H1 (cell line): ENCODE results near the gene KLHDC7A. TPM values are rescaled to one million over a fixed set of nuclear protein-coding genes. Genes with fewer than 3 reads are reported as not detected.
A peak's percentile ranks its signal among the peaks of the same experiment; 100 is the strongest.

Experiments
- CTCF ChIA-PET: fragments of 300-600 bp; sonication (Branson Sonifier 250); formaldehyde crosslinking; loops from one replicate; lab custom pipeline; 2021; ENCODE audit not compliant: partially characterized antibody; lab: Charles Lee
- POLR2A ChIA-PET: fragments of 300-600 bp; sonication (Branson Sonifier 250); formaldehyde crosslinking; loops from one replicate; lab custom pipeline; 2021; ENCODE audit warnings: inconsistent platforms; ENCODE audit not compliant: partially characterized antibody; lab: Charles Lee
- DNase-seq, 2 experiments: peaks; one replicate each; pipeline versions ENCODE4 v3.0.0 to v3.0.0-alpha.2; 2010 to 2022; ENCODE audit warnings: low spot score in 2 of 2, low read depth in 1 of 2, mixed read lengths in 1 of 2
- FAIRE-seq: peaks from 2 replicates; lab custom pipeline; 2011; peaks lifted over from hg19 to GRCh38; lab: Jason Lieb, UNC
- H2AFZ ChIP-seq: 2 replicates; pipeline ENCODE4 v1.8.1; 2012; ENCODE audit warnings: low read length, inconsistent platforms
- H2AK5ac ChIP-seq: 2 replicates; pipeline ENCODE4 v1.6.1; 2013; ENCODE audit warnings: low read depth, low read length
- H2BK120ac ChIP-seq: replicated peaks from 2 replicates; pipeline ENCODE3; 2013; ENCODE audit warnings: low read depth, low read length, inconsistent platforms
- H2BK12ac ChIP-seq: 2 replicates; pipeline ENCODE4 v1.6.1; 2013; ENCODE audit warnings: low read depth, low read length
- H2BK15ac ChIP-seq: 2 replicates; pipeline ENCODE4 v1.6.1; 2013; ENCODE audit warnings: low read length
- H2BK20ac ChIP-seq: 2 replicates; pipeline ENCODE4 v1.6.1; 2013; ENCODE audit warnings: low read length
- H2BK5ac ChIP-seq: 2 replicates; pipeline ENCODE4 v1.6.1; 2013; ENCODE audit warnings: low read depth, low read length
- H3K14ac ChIP-seq: 2 replicates; pipeline ENCODE4 v1.6.1; 2013; ENCODE audit warnings: inconsistent platforms; ENCODE audit not compliant: insufficient read length
- H3K18ac ChIP-seq: 2 replicates; pipeline ENCODE4 v1.6.1; 2013; ENCODE audit warnings: low read length; ENCODE audit errors: extremely low read depth
- H3K23ac ChIP-seq: 2 replicates; pipeline ENCODE4 v1.6.1; 2013; ENCODE audit warnings: inconsistent platforms; ENCODE audit not compliant: insufficient read length
- H3K23me2 ChIP-seq: 2 replicates; pipeline ENCODE4 v1.6.1; 2013; ENCODE audit warnings: low read depth, low read length
- H3K27ac ChIP-seq: 2 replicates; pipeline ENCODE4 v1.6.1; 2011; ENCODE audit warnings: low read depth, low read length, inconsistent platforms
- H3K27me3 ChIP-seq, 4 experiments: replicated peaks in 1 of 4; 1 replicate in 1 of 4; 2 replicates in 3 of 4; pipeline versions ENCODE4 v1.6.1 to v1.8.1; 2011 to 2013; ENCODE audit warnings: low read length in 3 of 4, mild to moderate bottlenecking in 3 of 4, inconsistent platforms in 2 of 4, mixed read lengths in 2 of 4, moderate library complexity in 1 of 4; ENCODE audit not compliant: control insufficient read depth in 3 of 4, insufficient read depth in 3 of 4; ENCODE audit errors: extremely low read depth in 1 of 4
- H3K36me3 ChIP-seq, 4 experiments: 2 replicates each; pipeline versions ENCODE4 v1.6.1 to v1.8.1; 2011 to 2013; ENCODE audit warnings: mild to moderate bottlenecking in 4 of 4, low read length in 3 of 4, moderate library complexity in 2 of 4, control low read depth in 1 of 4, inconsistent platforms in 1 of 4; ENCODE audit not compliant: insufficient read depth in 4 of 4, control insufficient read depth in 2 of 4
- H3K4ac ChIP-seq: replicated peaks from 2 replicates; pipeline ENCODE3; 2013; ENCODE audit warnings: low read length, low read depth, mixed read lengths, inconsistent platforms; ENCODE audit not compliant: insufficient read length
- H3K4me1 ChIP-seq, 4 experiments: replicated peaks in 1 of 4; 1 replicate in 1 of 4; 2 replicates in 3 of 4; pipeline versions ENCODE4 v1.6.1 to v1.8.1; 2011 to 2013; ENCODE audit warnings: low read length in 3 of 4, inconsistent platforms in 2 of 4, mixed read lengths in 1 of 4; ENCODE audit not compliant: insufficient read depth in 4 of 4, control insufficient read depth in 3 of 4
- H3K4me2 ChIP-seq, 2 experiments: 2 replicates each; pipeline versions ENCODE4 v1.6.1 to v1.8.1; 2011 to 2013; ENCODE audit warnings: low read depth in 2 of 2, low read length in 2 of 2, control low read depth in 1 of 2, inconsistent platforms in 1 of 2, mild to moderate bottlenecking in 1 of 2; ENCODE audit not compliant: insufficient read depth in 1 of 2
- H3K4me3 ChIP-seq, 4 experiments: fragments of 200-600, 300-600 bp in 1 of 4; sonication (generic), shearing (Covaris generic), sonication (Bioruptor Twin) in 1 of 4; 2 replicates each; pipeline versions ENCODE4 v1.5.1 to v1.8.1; 2011 to 2016; ENCODE audit warnings: low read length in 4 of 4, low read depth in 3 of 4, control low read depth in 2 of 4, inconsistent platforms in 2 of 4, mild to moderate bottlenecking in 2 of 4, mixed read lengths in 1 of 4, moderate library complexity in 1 of 4; ENCODE audit not compliant: insufficient read depth in 2 of 4; ENCODE audit errors: extremely low read depth in 1 of 4
- H3K56ac ChIP-seq: replicated peaks from 2 replicates; pipeline ENCODE3; 2013; ENCODE audit warnings: low read depth, mild to moderate bottlenecking, mixed read lengths, low read length, inconsistent platforms; ENCODE audit not compliant: insufficient read length
- H3K79me1 ChIP-seq: 2 replicates; pipeline ENCODE4 v1.6.1; 2013; ENCODE audit warnings: low read depth, low read length, control low read depth
- H3K79me2 ChIP-seq, 2 experiments: 2 replicates each; pipeline versions ENCODE4 v1.6.1 to v1.8.1; 2012 to 2013; ENCODE audit warnings: low read length in 2 of 2, mild to moderate bottlenecking in 2 of 2, inconsistent platforms in 1 of 2; ENCODE audit not compliant: insufficient read depth in 2 of 2, control insufficient read depth in 1 of 2
- H3K9ac ChIP-seq, 4 experiments: replicated peaks in 1 of 4; 1 replicate in 1 of 4; 2 replicates in 3 of 4; pipeline versions ENCODE4 v1.6.1 to v1.8.1; 2011 to 2013; ENCODE audit warnings: low read depth in 3 of 4, low read length in 3 of 4, control low read depth in 2 of 4, mild to moderate bottlenecking in 2 of 4, moderate library complexity in 2 of 4, inconsistent platforms in 1 of 4; ENCODE audit errors: extremely low read depth in 1 of 4
- H3K9me3 ChIP-seq, 2 experiments: 2 replicates each; pipeline versions ENCODE4 v1.6.1 to v1.8.1; 2012 to 2013; ENCODE audit warnings: mild to moderate bottlenecking in 2 of 2, moderate library complexity in 2 of 2, control low read depth in 1 of 2, inconsistent platforms in 1 of 2, low read depth in 1 of 2, low read length in 1 of 2, mixed read lengths in 1 of 2; ENCODE audit not compliant: insufficient read depth in 2 of 2
- H4K20me1 ChIP-seq, 2 experiments: replicated peaks in 1 of 2; 2 replicates each; pipeline versions ENCODE3 to v1.8.1; 2011 to 2013; ENCODE audit warnings: inconsistent platforms in 2 of 2, low read length in 2 of 2, mild to moderate bottlenecking in 1 of 2; ENCODE audit not compliant: insufficient read depth in 2 of 2, control insufficient read depth in 1 of 2
- H4K5ac ChIP-seq: 2 replicates; pipeline ENCODE4 v1.6.1; 2013; ENCODE audit warnings: low read length, low read depth, mixed read lengths, inconsistent platforms; ENCODE audit not compliant: insufficient read length
- H4K8ac ChIP-seq: 2 replicates; pipeline ENCODE4 v1.8.0; 2013; ENCODE audit warnings: mild to moderate bottlenecking, moderate library complexity, low read length, inconsistent platforms; ENCODE audit not compliant: insufficient read depth; ENCODE audit errors: extremely low read depth
- H4K91ac ChIP-seq: replicated peaks from 2 replicates; pipeline ENCODE3; 2013; ENCODE audit warnings: low read length, mixed read lengths, inconsistent platforms; ENCODE audit not compliant: insufficient read length
- BRCA1 ChIP-seq: IDR thresholded peaks from 2 replicates; pipeline ENCODE4 v1.6.1; 2012; ENCODE audit warnings: low read depth, low read length, improper control_type of control experiment
- CBX5 ChIP-seq: fragments of 300-800, 300-1000 bp; sonication (generic); IDR thresholded peaks from 2 replicates; pipeline ENCODE4 v1.7.1; 2016; ENCODE audit warnings: antibody characterized with exemption, low read length, low read depth
- FOSL1 ChIP-seq: IDR thresholded peaks from 2 replicates; pipeline ENCODE4 v1.6.1; 2011; ENCODE audit warnings: mild to moderate bottlenecking, low read depth, low read length, moderate library complexity; ENCODE audit not compliant: insufficient read depth
- NANOG ChIP-seq: IDR thresholded peaks from 2 replicates; pipeline ENCODE4 v1.6.1; 2011; ENCODE audit warnings: low read length, low read depth, mild to moderate bottlenecking, inconsistent platforms; ENCODE audit not compliant: insufficient read depth, poor library complexity, severe bottlenecking
- TAF7 ChIP-seq: optimal IDR thresholded peaks from 2 replicates; pipeline ENCODE3; 2011; ENCODE audit warnings: low read depth, mild to moderate bottlenecking, inconsistent platforms, low read length, moderate library complexity, borderline replicate concordance
- WGBS, 2 experiments: shearing (Covaris generic) in 1 of 2; methylation state at CpG; one replicate each; pipeline versions ENCODE4 v1.1.6 to v1.1.7; 2013 to 2015; ENCODE audit warnings: low lambda C conversion rate in 2 of 2, mixed read lengths in 2 of 2, inconsistent platforms in 1 of 2, low coverage in 1 of 2, missing lambda C conversion rate in 1 of 2; ENCODE audit not compliant: insufficient replicate concordance in 2 of 2, insufficient coverage in 1 of 2, insufficient read length in 1 of 2; ENCODE audit errors: extremely low coverage in 1 of 2, missing lambda C conversion rate in 1 of 2; 5-methylcytosine and 5-hydroxymethylcytosine counted together
- polyA plus RNA-seq, 7 experiments: library from polyadenylated mRNA; depleted of rRNA in 3 of 7; stranded (reverse) in 5 of 7; unstranded in 2 of 7; fragments of >200 nt in 5 of 7; fragments of 200-250 nt in 2 of 7; gene quantifications; 1 replicate in 5 of 7; 2 replicates in 1 of 7; 4 replicates in 1 of 7; pipeline versions ENCODE4 v1.2.1 to v1.2.3, GENCODE V29; 2011 to 2013; ENCODE audit warnings: missing spikeins in 2 of 7, mixed read lengths in 2 of 7
- total RNA-seq: library from RNA; stranded (reverse); fragmentation: NEBNext Ultra II Directional; extraction: Animal tissue kit (Norgen Biotek cat#: 25700); gene quantifications from 2 replicates; pipeline ENCODE4 v1.2.1, GENCODE V29; 2021

KLHDC7A gene
- total and polyA plus RNA-seq, 2 of the 8 experiments (the other 6 are each of a cell fraction or from before 2014, with no cell fraction given), result 3.9 to 18.9 TPM

GRCh38 chr1:18461656-18462055 is 19.1 kb upstream of the KLHDC7A start:
- H4K20me1 ChIP-seq, result no peaks in the 10 kb centered on the region
- no peak overlapping the region for H3K23ac ChIP-seq
- H3K27me3 ChIP-seq, result no peaks in the 10 kb centered on the region
- H3K14ac ChIP-seq, result no peak overlapping the region
- H3K18ac ChIP-seq, result no peak overlapping the region
- H4K8ac ChIP-seq, result peak overlapping the region; percentile 68; the same call in 1 of the 2 replicates
- no peak overlapping the region for H3K27ac ChIP-seq
- FAIRE-seq, result no peak
- H2AFZ ChIP-seq, result no peak overlapping the region
- H3K79me2 ChIP-seq, result no peaks in the 10 kb centered on the region
- H4K5ac ChIP-seq, result no peak overlapping the region
- WGBS, 2 experiments, result 91% methylated on average over 10 of the region's 10 CpGs; no CpG with 5 or more reads in 1 of the 2 experiments
- TF ChIP-seq TAF7, result no peak
- TF ChIP-seq CBX5, result no peak
- no peak for TF ChIP-seq BRCA1
- TF ChIP-seq NANOG, result no peak
- TF ChIP-seq FOSL1, result no peak
- no peak overlapping the region for H2AK5ac ChIP-seq
- H3K56ac ChIP-seq, result no peak overlapping the region
- DNase-seq, result no peak
- H3K4me3 ChIP-seq, result no peak overlapping the region
- H2BK20ac ChIP-seq, result no peak overlapping the region
- H3K4me2 ChIP-seq, result no peak overlapping the region
- ChIA-PET CTCF (interaction anchor here (0.9 kb wide), 1 partner anchor 16 kb away, joined by 3 read pairs; no protein-coding TSS in a partner anchor), POLR2A (no interaction called here)
- H3K9ac ChIP-seq, result no peak overlapping the region
- H2BK12ac ChIP-seq, result no peak overlapping the region
- H4K91ac ChIP-seq, result no peak overlapping the region
- H2BK120ac ChIP-seq, result no peak overlapping the region
- no peak overlapping the region for H2BK5ac ChIP-seq
- H3K9me3 ChIP-seq, result no peaks in the 10 kb centered on the region
- no peaks in the 10 kb centered on the region for H3K36me3 ChIP-seq
- H2BK15ac ChIP-seq, result 0 out of 2 replicates have a peak overlapping the region, but pooled peaks have one; percentile 49
- H3K4ac ChIP-seq, result no peak overlapping the region
- no peaks in the 10 kb centered on the region for H3K23me2 ChIP-seq
- no peaks in the 10 kb centered on the region for H3K4me1 ChIP-seq
- H3K79me1 ChIP-seq, result no peaks in the 10 kb centered on the region
